OCI-LY7 (cell line): ENCODE results near the gene FARP2.

Experiments used
- CTCF ChIP-seq: fragments of 200-600 bp; sonication (generic); conservative IDR thresholded peaks from 2 replicates; pipeline ENCODE4 v1.5.1; 2014; ENCODE audit warnings: mild to moderate bottlenecking, antibody characterized with exemption, low read length, moderate library complexity, mixed read lengths
- EZH2phosphoT487 ChIP-seq: fragments of 200-600 bp; sonication (generic); IDR thresholded peaks from 2 replicates; pipeline ENCODE4 v1.6.1; 2018; ENCODE audit warnings: low read depth, borderline replicate concordance, mild to moderate bottlenecking, mixed run types, antibody characterized with exemption, low read length, moderate library complexity, mixed read lengths

- TF ChIP-seq CTCF, result no peak
- TF ChIP-seq EZH2phosphoT487, result no peak
These were observed 32.3 kb upstream of the FARP2 start for GRCh38 chr2:241323778-241324177.
